ENCODE results near the gene TBC1D28.
"Not testable (repeated sequence)": the region's sequence is repeated elsewhere in the genome, so short reads cannot be mapped to it uniquely, and the experiment has no call there.

The TBC1D28 gene

DNA sequence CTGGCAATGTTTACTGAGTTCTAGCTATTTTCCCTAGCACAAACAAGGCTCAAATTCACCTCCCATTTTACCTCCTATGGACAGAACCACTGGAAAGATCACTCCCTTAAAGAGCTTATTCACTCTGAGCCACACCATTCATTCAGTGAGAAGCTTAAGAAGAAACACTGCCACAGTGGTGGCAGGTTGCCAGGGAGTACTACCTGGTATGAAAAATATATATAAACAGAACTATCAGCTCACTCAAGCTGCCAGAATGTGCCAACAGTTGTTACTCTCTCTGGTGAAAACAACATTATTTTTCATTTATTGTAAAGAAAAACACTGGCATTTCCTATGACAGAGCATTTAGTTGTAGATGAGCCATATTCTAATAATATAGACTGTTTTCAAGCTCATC lies 31.2 kb downstream of the TBC1D28 start:
- DNase-seq (ENCODE audit: low spot score) = not testable (repeated sequence)

DNA sequence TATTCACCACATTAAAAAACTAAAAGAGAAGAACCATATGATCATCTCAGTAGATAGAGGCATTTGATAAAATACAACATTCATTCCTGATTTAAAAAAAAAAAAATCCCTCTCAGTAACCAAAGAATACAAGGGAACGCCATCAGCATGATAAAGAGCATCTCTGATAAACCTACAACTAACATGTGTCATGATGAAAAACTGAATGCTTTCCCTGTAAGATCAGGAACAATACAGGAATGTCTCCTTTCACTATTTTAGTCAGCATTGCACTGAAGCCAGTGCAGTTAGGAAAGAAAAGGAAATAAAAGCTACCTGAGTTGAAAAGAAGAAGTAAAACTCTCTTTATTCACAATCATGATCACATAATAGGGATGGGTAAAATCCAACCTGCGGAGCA lies 51.1 kb downstream of the TBC1D28 start:
- DNase-seq (ENCODE audit: low spot score) = not testable (repeated sequence)

Measured in AG08396 (cell line).